CD1c-positive myeloid dendritic cell (primary cell): Measurements from ENCODE around the gene BFSP2.
"Not testable (repeated sequence)": the region's sequence is repeated elsewhere in the genome, so short reads cannot be mapped to it uniquely, and the experiment has no call there.

ENCODE experiments used
- DNase-seq: peaks from one replicate; pipeline ENCODE4 v3.0.0-alpha.2; 2016; ENCODE audit errors: extremely low spot score

BFSP2 gene

GRCh38 chr3:133520286-133520685 lies 120.4 kb downstream of the BFSP2 start:
- DNase-seq: no peak

GRCh38 chr3:133520938-133521337 lies 121.1 kb downstream of the BFSP2 start:
- not testable (repeated sequence) for DNase-seq

DNA sequence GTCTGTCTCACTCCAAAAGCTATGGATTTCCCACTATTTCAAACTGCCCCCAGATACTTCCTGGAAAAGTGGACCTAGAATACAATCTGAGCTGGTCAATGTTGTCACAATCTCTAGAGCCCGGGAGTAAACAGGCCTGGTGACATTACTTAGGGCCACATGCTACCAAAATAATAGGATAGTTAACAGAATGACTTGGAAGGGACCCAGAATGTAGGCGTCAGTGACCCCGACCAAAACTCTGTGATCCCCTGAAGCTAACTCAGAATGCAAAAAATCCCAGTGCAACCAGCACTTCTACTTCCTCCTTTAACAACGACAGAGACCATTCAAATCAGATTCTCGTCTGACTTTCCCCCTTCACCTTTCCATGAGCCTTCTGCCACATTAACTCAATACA lies 122.1 kb downstream of the BFSP2 start:
- DNase-seq: peak; percentile 23

- DNase-seq: peak; percentile 10
These were observed 123.9 kb downstream of the BFSP2 start for GRCh38 chr3:133523758-133524157.
